ENCODE results near the gene ARRB1.
"Not testable (repeated sequence)": the region's sequence is repeated elsewhere in the genome, so short reads cannot be mapped to it uniquely, and the experiment has no call there.

The ARRB1 gene

GRCh38 chr11:75330886-75331285, 20.6 kb downstream of the ARRB1 start:
- peak overlapping the region; percentile 51; the same call in 1 of the 2 replicates for H3K9ac ChIP-seq (ENCODE audit: low read depth, low read length)
- H3K4me3 ChIP-seq (ENCODE audit: low read depth, low read length); H3K36me3 ChIP-seq (ENCODE audit: control insufficient read depth, insufficient read depth, low read length); H3K27me3 ChIP-seq (ENCODE audit: control insufficient read depth, insufficient read depth, low read length); H3K9me3 ChIP-seq (ENCODE audit: control insufficient read depth, insufficient read depth, low read length): not testable (repeated sequence)
- peak overlapping the region; percentile 69 for H3K27ac ChIP-seq (ENCODE audit: low read depth, low read length)
- peaks cover 20% of the 10 kb centered on the region for H3K4me1 ChIP-seq (ENCODE audit: control insufficient read depth, insufficient read depth, low read length)

GRCh38 chr11:75330291-75330690, 21.2 kb downstream of the ARRB1 start:
- Histone ChIP-seq H3K9ac (ENCODE audit: low read depth, low read length) (peak overlapping the region; percentile 51; the same call in 1 of the 2 replicates), H3K4me1 (ENCODE audit: control insufficient read depth, insufficient read depth, low read length) (peaks cover 20% of the 10 kb centered on the region), H3K9me3 (ENCODE audit: control insufficient read depth, insufficient read depth, low read length) (no peaks in the 10 kb centered on the region), H3K27me3 (ENCODE audit: control insufficient read depth, insufficient read depth, low read length) (no peaks in the 10 kb centered on the region), H3K27ac (ENCODE audit: low read depth, low read length) (peak overlapping the region; percentile 69), H3K4me3 (ENCODE audit: low read depth, low read length) (no peak overlapping the region), H3K36me3 (ENCODE audit: control insufficient read depth, insufficient read depth, low read length) (no peaks in the 10 kb centered on the region)

- Histone ChIP-seq H3K9ac (ENCODE audit: low read depth, low read length) (no peak overlapping the region), H3K27me3 (ENCODE audit: control insufficient read depth, insufficient read depth, low read length) (no peaks in the 10 kb centered on the region)
Observed at GRCh38 chr11:75328426-75329277, 22.8 kb downstream of the ARRB1 start.

GRCh38 chr11:75326439-75326810, 25.0 kb downstream of the ARRB1 start:
- no peaks in the 10 kb centered on the region for H3K36me3 ChIP-seq (ENCODE audit: control insufficient read depth, insufficient read depth, low read length)
- H3K27ac ChIP-seq (ENCODE audit: low read depth, low read length), result no peak overlapping the region
- H3K27me3 ChIP-seq (ENCODE audit: control insufficient read depth, insufficient read depth, low read length), result no peaks in the 10 kb centered on the region
- no peaks in the 10 kb centered on the region for H3K9me3 ChIP-seq (ENCODE audit: control insufficient read depth, insufficient read depth, low read length)
- H3K4me3 ChIP-seq (ENCODE audit: low read depth, low read length), result no peak overlapping the region
- H3K4me1 ChIP-seq (ENCODE audit: control insufficient read depth, insufficient read depth, low read length), result peaks cover 26% of the 10 kb centered on the region
- no peak overlapping the region for H3K9ac ChIP-seq (ENCODE audit: low read depth, low read length)

More at GRCh38 chr11:75328426-75329277, 22.8 kb downstream of the ARRB1 start:
- Histone ChIP-seq H3K4me3 (ENCODE audit: low read depth, low read length) (no peak overlapping the region), H3K9me3 (ENCODE audit: control insufficient read depth, insufficient read depth, low read length) (no peaks in the 10 kb centered on the region), H3K4me1 (ENCODE audit: control insufficient read depth, insufficient read depth, low read length) (peaks cover 23% of the 10 kb centered on the region), H3K36me3 (ENCODE audit: control insufficient read depth, insufficient read depth, low read length) (no peaks in the 10 kb centered on the region), H3K27ac (ENCODE audit: low read depth, low read length) (no peak overlapping the region)

- Histone ChIP-seq H3K27me3 (ENCODE audit: control insufficient read depth, insufficient read depth, low read length) (no peaks in the 10 kb centered on the region), H3K36me3 (ENCODE audit: control insufficient read depth, insufficient read depth, low read length) (no peaks in the 10 kb centered on the region), H3K4me3 (ENCODE audit: low read depth, low read length) (no peak overlapping the region), H3K4me1 (ENCODE audit: control insufficient read depth, insufficient read depth, low read length) (peaks cover 26% of the 10 kb centered on the region), H3K9me3 (ENCODE audit: control insufficient read depth, insufficient read depth, low read length) (no peaks in the 10 kb centered on the region), H3K9ac (ENCODE audit: low read depth, low read length) (no peak overlapping the region), H3K27ac (ENCODE audit: low read depth, low read length) (no peak overlapping the region)
Observed at GRCh38 chr11:75325713-75326438, 25.6 kb downstream of the ARRB1 start.

- H3K27me3 ChIP-seq (ENCODE audit: control insufficient read depth, insufficient read depth, low read length), result no peaks in the 10 kb centered on the region
- no peak overlapping the region for H3K9ac ChIP-seq (ENCODE audit: low read depth, low read length)
- H3K27ac ChIP-seq (ENCODE audit: low read depth, low read length), result no peak overlapping the region
- no peaks in the 10 kb centered on the region for H3K36me3 ChIP-seq (ENCODE audit: control insufficient read depth, insufficient read depth, low read length)
- no peaks in the 10 kb centered on the region for H3K9me3 ChIP-seq (ENCODE audit: control insufficient read depth, insufficient read depth, low read length)
- no peak overlapping the region for H3K4me3 ChIP-seq (ENCODE audit: low read depth, low read length)
- H3K4me1 ChIP-seq (ENCODE audit: control insufficient read depth, insufficient read depth, low read length), result peaks cover 15% of the 10 kb centered on the region
Observed at GRCh38 chr11:75324740-75325139, 26.7 kb downstream of the ARRB1 start.

GRCh38 chr11:75324189-75324588, 27.3 kb downstream of the ARRB1 start:
- no peaks in the 10 kb centered on the region for H3K27me3 ChIP-seq (ENCODE audit: control insufficient read depth, insufficient read depth, low read length)
- H3K36me3 ChIP-seq (ENCODE audit: control insufficient read depth, insufficient read depth, low read length), result no peaks in the 10 kb centered on the region
- H3K4me1 ChIP-seq (ENCODE audit: control insufficient read depth, insufficient read depth, low read length), result peaks cover 13% of the 10 kb centered on the region
- no peak overlapping the region for H3K4me3 ChIP-seq (ENCODE audit: low read depth, low read length)
- no peaks in the 10 kb centered on the region for H3K9me3 ChIP-seq (ENCODE audit: control insufficient read depth, insufficient read depth, low read length)
- H3K27ac ChIP-seq (ENCODE audit: low read depth, low read length), result peak overlapping the region; percentile 15
- no peak overlapping the region for H3K9ac ChIP-seq (ENCODE audit: low read depth, low read length)

GRCh38 chr11:75323609-75324008, 27.9 kb downstream of the ARRB1 start:
- no peak overlapping the region for H3K27ac ChIP-seq (ENCODE audit: low read depth, low read length)
- H3K9me3 ChIP-seq (ENCODE audit: control insufficient read depth, insufficient read depth, low read length), result no peaks in the 10 kb centered on the region
- H3K27me3 ChIP-seq (ENCODE audit: control insufficient read depth, insufficient read depth, low read length), result no peaks in the 10 kb centered on the region
- H3K9ac ChIP-seq (ENCODE audit: low read depth, low read length), result no peak overlapping the region
- no peaks in the 10 kb centered on the region for H3K36me3 ChIP-seq (ENCODE audit: control insufficient read depth, insufficient read depth, low read length)
- peaks cover 10% of the 10 kb centered on the region; the same call in 1 of the 2 replicates for H3K4me1 ChIP-seq (ENCODE audit: control insufficient read depth, insufficient read depth, low read length)
- no peak overlapping the region for H3K4me3 ChIP-seq (ENCODE audit: low read depth, low read length)

- H3K27me3 ChIP-seq (ENCODE audit: control insufficient read depth, insufficient read depth, low read length), result no peaks in the 10 kb centered on the region
- peaks cover 8% of the 10 kb centered on the region; the same call in 1 of the 2 replicates for H3K4me1 ChIP-seq (ENCODE audit: control insufficient read depth, insufficient read depth, low read length)
- H3K9me3 ChIP-seq (ENCODE audit: control insufficient read depth, insufficient read depth, low read length), result no peaks in the 10 kb centered on the region
- H3K36me3 ChIP-seq (ENCODE audit: control insufficient read depth, insufficient read depth, low read length), result no peaks in the 10 kb centered on the region
- no peak overlapping the region for H3K27ac ChIP-seq (ENCODE audit: low read depth, low read length)
- no peak overlapping the region for H3K4me3 ChIP-seq (ENCODE audit: low read depth, low read length)
- no peak overlapping the region for H3K9ac ChIP-seq (ENCODE audit: low read depth, low read length)
Observed at GRCh38 chr11:75320643-75321042, 30.8 kb downstream of the ARRB1 start.

- Histone ChIP-seq H3K27me3 (ENCODE audit: control insufficient read depth, insufficient read depth, low read length) (no peaks in the 10 kb centered on the region), H3K9ac (ENCODE audit: low read depth, low read length) (no peak overlapping the region), H3K4me3 (ENCODE audit: low read depth, low read length) (no peak overlapping the region), H3K9me3 (ENCODE audit: control insufficient read depth, insufficient read depth, low read length) (no peaks in the 10 kb centered on the region), H3K4me1 (ENCODE audit: control insufficient read depth, insufficient read depth, low read length) (peaks cover 8% of the 10 kb centered on the region; the same call in 1 of the 2 replicates), H3K27ac (ENCODE audit: low read depth, low read length) (no peak overlapping the region), H3K36me3 (ENCODE audit: control insufficient read depth, insufficient read depth, low read length) (no peaks in the 10 kb centered on the region)
Observed at GRCh38 chr11:75320046-75320618, 31.3 kb downstream of the ARRB1 start.

Measured in HUES48 (cell line).